Smooth muscle cell (in vitro differentiated cells): ENCODE results near the gene SBK1. TPM values are rescaled to one million over a fixed set of nuclear protein-coding genes. Genes with fewer than 3 reads are reported as not detected.

Experiments
- DNase-seq: peaks from one replicate; lab custom pipeline; 2025; ENCODE audit not compliant: unreplicated experiment; lab: John Stamatoyannopoulos, UW
- H2AFZ ChIP-seq: fragments of 200-600 bp; sonication (generic); 2 replicates; pipeline ENCODE4 v1.6.0; 2016; ENCODE audit warnings: antibody characterized with exemption, low read depth, mild to moderate bottlenecking
- H3F3A ChIP-seq: fragments of 200-600 bp; sonication (generic); 2 replicates; pipeline ENCODE4 v1.6.0; 2017; ENCODE audit warnings: antibody characterized with exemption, low read depth
- H3K27ac ChIP-seq: fragments of 200-600 bp; sonication (generic); 2 replicates; pipeline ENCODE4 v1.5.1; 2016; ENCODE audit warnings: low read depth, mild to moderate bottlenecking
- H3K27me3 ChIP-seq: fragments of 200-600 bp; sonication (generic); 2 replicates; pipeline ENCODE4 v1.6.1; 2016; ENCODE audit warnings: low read depth, mild to moderate bottlenecking
- H3K36me3 ChIP-seq: fragments of 200-600 bp; sonication (generic); 2 replicates; pipeline ENCODE4 v1.5.1; 2016; ENCODE audit warnings: low read depth
- H3K4me1 ChIP-seq: fragments of 200-600 bp; sonication (generic); 2 replicates; pipeline ENCODE4 v1.5.1; 2016; ENCODE audit warnings: low read depth
- H3K4me2 ChIP-seq: fragments of 200-600 bp; sonication (generic); 2 replicates; pipeline ENCODE4 v1.6.0; 2016; ENCODE audit warnings: mild to moderate bottlenecking
- H3K4me3 ChIP-seq: fragments of 200-600 bp; sonication (generic); 2 replicates; pipeline ENCODE4 v1.5.1; 2016; ENCODE audit warnings: mild to moderate bottlenecking
- H3K79me2 ChIP-seq: fragments of 200-600 bp; sonication (generic); 2 replicates; pipeline ENCODE4 v1.6.0; 2016; ENCODE audit warnings: low read depth, mild to moderate bottlenecking
- H3K9ac ChIP-seq: fragments of 200-600 bp; sonication (generic); 2 replicates; pipeline ENCODE4 v1.6.0; 2016; ENCODE audit warnings: low read depth
- H3K9me3 ChIP-seq: fragments of 200-600 bp; sonication (generic); replicated peaks from 2 replicates; pipeline ENCODE4 v1.5.1; 2016; ENCODE audit warnings: low read depth
- H4K20me1 ChIP-seq: fragments of 200-600 bp; sonication (generic); 2 replicates; pipeline ENCODE4 v1.6.0; 2016; ENCODE audit warnings: low read depth
- CTCF ChIP-seq: fragments of 200-600 bp; sonication (generic); IDR thresholded peaks from 2 replicates; pipeline ENCODE4 v1.5.1; 2017; ENCODE audit warnings: borderline replicate concordance, mild to moderate bottlenecking, antibody characterized with exemption; ENCODE audit not compliant: insufficient read depth, poor library complexity, severe bottlenecking
- WGBS: methylation state at CpG from one replicate; pipeline ENCODE4 v1.1.7; 2016; ENCODE audit warnings: low lambda C conversion rate; 5-methylcytosine and 5-hydroxymethylcytosine counted together
- polyA plus RNA-seq: library from polyadenylated mRNA; unstranded; fragments of >200 nt; fragmentation: Nextera tagmentation; extraction: Ambion mirVana; gene quantifications from 2 replicates; pipeline ENCODE4 v1.2.1, GENCODE V29; 2016
- total RNA-seq: library from RNA; depleted of rRNA; stranded (reverse); fragments of >200 nt; gene quantifications from 2 replicates; pipeline ENCODE4 v1.2.3, GENCODE V29; 2014

The SBK1 gene
- total and polyA plus RNA-seq, 2 experiments from 2014 or later, result 1.9 to 3.1 TPM

- no peaks in the 10 kb centered on the region for H3K9me3 ChIP-seq
- no peaks in the 10 kb centered on the region for H4K20me1 ChIP-seq
- H3K9ac ChIP-seq, result no peak overlapping the region
- H3K4me2 ChIP-seq, result no peak overlapping the region
- no peak for TF ChIP-seq CTCF
- no peak overlapping the region for H3K27ac ChIP-seq
- DNase-seq, result no peak
- H3F3A ChIP-seq, result no peaks in the 10 kb centered on the region
- no peak overlapping the region for H3K4me3 ChIP-seq
- H3K27me3 ChIP-seq, result no peaks in the 10 kb centered on the region
- H3K36me3 ChIP-seq, result no peaks in the 10 kb centered on the region
- no peak overlapping the region for H2AFZ ChIP-seq
- 94% methylated on average over 12 of the region's 12 CpGs for WGBS
- peaks cover 7% of the 10 kb centered on the region for H3K4me1 ChIP-seq
- H3K79me2 ChIP-seq, result no peaks in the 10 kb centered on the region
Observed at GRCh38 chr16:28255838-28256237, 36.5 kb upstream of the SBK1 start.

GRCh38 chr16:28257256-28257655 is 35.1 kb upstream of the SBK1 start:
- Histone ChIP-seq H3F3A (no peaks in the 10 kb centered on the region), H3K9ac (no peak overlapping the region), H3K4me1 (peaks cover 7% of the 10 kb centered on the region), H3K4me2 (no peak overlapping the region), H3K36me3 (no peaks in the 10 kb centered on the region), H2AFZ (no peak overlapping the region), H3K27ac (no peak overlapping the region), H3K79me2 (no peaks in the 10 kb centered on the region), H3K27me3 (no peaks in the 10 kb centered on the region), H3K4me3 (no peak overlapping the region), H4K20me1 (no peaks in the 10 kb centered on the region), H3K9me3 (no peaks in the 10 kb centered on the region)
- WGBS, result 92% methylated on average over 4 of the region's 4 CpGs
- no peak for DNase-seq
- TF ChIP-seq CTCF, result no peak

GRCh38 chr16:28258567-28258966 is 33.8 kb upstream of the SBK1 start:
- no peak overlapping the region for H3K9ac ChIP-seq
- no peaks in the 10 kb centered on the region for H3K27me3 ChIP-seq
- H3K4me3 ChIP-seq, result no peak overlapping the region
- H3K79me2 ChIP-seq, result no peaks in the 10 kb centered on the region
- H3K4me2 ChIP-seq, result no peak overlapping the region
- DNase-seq, result no peak
- H3K9me3 ChIP-seq, result no peaks in the 10 kb centered on the region
- no peaks in the 10 kb centered on the region for H4K20me1 ChIP-seq
- peaks cover 7% of the 10 kb centered on the region for H3K4me1 ChIP-seq
- no peaks in the 10 kb centered on the region for H3K36me3 ChIP-seq
- no peak overlapping the region for H3K27ac ChIP-seq
- no peaks in the 10 kb centered on the region for H3F3A ChIP-seq
- WGBS, result 54% methylated on average over 18 of the region's 18 CpGs
- H2AFZ ChIP-seq, result no peak overlapping the region
- TF ChIP-seq CTCF, result no peak

GRCh38 chr16:28259091-28259780 is 33.1 kb upstream of the SBK1 start:
- 91% methylated on average over 28 of the region's 29 CpGs for WGBS
- Histone ChIP-seq H4K20me1 (no peaks in the 10 kb centered on the region), H2AFZ (no peak overlapping the region), H3K4me3 (no peak overlapping the region), H3K4me1 (peaks cover 7% of the 10 kb centered on the region), H3K4me2 (no peak overlapping the region), H3F3A (no peaks in the 10 kb centered on the region), H3K9me3 (no peaks in the 10 kb centered on the region), H3K27ac (no peak overlapping the region), H3K9ac (no peak overlapping the region), H3K27me3 (no peaks in the 10 kb centered on the region), H3K36me3 (no peaks in the 10 kb centered on the region), H3K79me2 (no peaks in the 10 kb centered on the region)
- no peak for DNase-seq
- no peak for TF ChIP-seq CTCF
